ENCODE results near the gene LMAN2L. TPM values are rescaled to one million over a fixed set of nuclear protein-coding genes. Genes with fewer than 3 reads are reported as not detected.

Gene LMAN2L
- polyA plus RNA-seq, 1 experiment = 35.1 TPM

GRCh38 chr2:96665083-96665569, 74.7 kb downstream of the LMAN2L start:
- TF ChIP-seq CTCF (IDR thresholded peaks at IDR 0.05; ENCODE audit: low read depth, low read length) = no peak
- Histone ChIP-seq H3K9me3 (ENCODE audit: control insufficient read depth, insufficient read depth, low read length) (no peaks in the 10 kb centered on the region), H3K27me3 (ENCODE audit: control insufficient read depth, insufficient read depth, low read length) (no peaks in the 10 kb centered on the region), H3K27ac (ENCODE audit: low read depth, low read length) (peak overlapping the region; percentile 93), H3K4me3 (ENCODE audit: low read depth, low read length) (no peak overlapping the region)
- DNase-seq (ENCODE audit: low read depth, low spot score) = peak; percentile 95
- ChIA-PET CTCF (interaction anchor here (0.6 to 1.4 kb wide), 6 partner anchors 30 to 447 kb away, joined by 3 to 5 read pairs (median 4); no protein-coding TSS in a partner anchor), POLR2A (interaction anchor here (0.6 to 2.2 kb wide), 5 partner anchors 13 to 403 kb away, joined by 3 to 21 read pairs (median 5); partner anchors contain the start of genes CNNM4 and KANSL3)

GRCh38 chr2:96664366-96664925, 75.4 kb downstream of the LMAN2L start:
- POLR2A ChIA-PET = interaction anchor here (0.6 to 2.2 kb wide), 3 partner anchors 27 to 403 kb away, joined by 5 to 21 read pairs (median 6); partner anchors contain the start of genes CNNM4 and KANSL3

GRCh38 chr2:96663829-96664228, 76.0 kb downstream of the LMAN2L start:
- ChIA-PET CTCF (interaction anchor here (1.4 kb wide), 1 partner anchor 110 kb away, joined by 5 read pairs; no protein-coding TSS in a partner anchor), POLR2A (interaction anchor here (2.2 kb wide), 1 partner anchor 26 kb away, joined by 21 read pairs; the partner anchor contains the start of gene KANSL3)

More at GRCh38 chr2:96664366-96664925, 75.4 kb downstream of the LMAN2L start:
- no peaks in the 10 kb centered on the region for H3K9me3 ChIP-seq (ENCODE audit: control insufficient read depth, insufficient read depth, low read length)
- CTCF ChIA-PET = interaction anchor here (1.0 to 1.4 kb wide), 2 partner anchors 111 to 447 kb away, joined by 3 to 5 read pairs; no protein-coding TSS in a partner anchor
- H3K27ac ChIP-seq (ENCODE audit: low read depth, low read length) = peak overlapping the region; percentile 93
- no peak overlapping the region for H3K4me3 ChIP-seq (ENCODE audit: low read depth, low read length)
- no peaks in the 10 kb centered on the region for H3K27me3 ChIP-seq (ENCODE audit: control insufficient read depth, insufficient read depth, low read length)
- no peak for TF ChIP-seq CTCF (IDR thresholded peaks at IDR 0.05; ENCODE audit: low read depth, low read length)
- no peak for DNase-seq (ENCODE audit: low read depth, low spot score)

GRCh38 chr2:96663177-96663576, 76.7 kb downstream of the LMAN2L start:
- Histone ChIP-seq H3K27ac (ENCODE audit: low read depth, low read length) (no peak overlapping the region), H3K9me3 (ENCODE audit: control insufficient read depth, insufficient read depth, low read length) (no peaks in the 10 kb centered on the region), H3K4me3 (ENCODE audit: low read depth, low read length) (no peak overlapping the region), H3K27me3 (ENCODE audit: control insufficient read depth, insufficient read depth, low read length) (no peaks in the 10 kb centered on the region)
- POLR2A ChIA-PET = no interaction called here
- DNase-seq (ENCODE audit: low read depth, low spot score) = no peak
- CTCF ChIA-PET = no interaction called here
- TF ChIP-seq CTCF (IDR thresholded peaks at IDR 0.05; ENCODE audit: low read depth, low read length) = no peak

More at GRCh38 chr2:96663829-96664228, 76.0 kb downstream of the LMAN2L start:
- Histone ChIP-seq H3K9me3 (ENCODE audit: control insufficient read depth, insufficient read depth, low read length) (no peaks in the 10 kb centered on the region), H3K27ac (ENCODE audit: low read depth, low read length) (no peak overlapping the region), H3K4me3 (ENCODE audit: low read depth, low read length) (no peak overlapping the region), H3K27me3 (ENCODE audit: control insufficient read depth, insufficient read depth, low read length) (no peaks in the 10 kb centered on the region)
- no peak for DNase-seq (ENCODE audit: low read depth, low spot score)
- no peak for TF ChIP-seq CTCF (IDR thresholded peaks at IDR 0.05; ENCODE audit: low read depth, low read length)

GRCh38 chr2:96662360-96662759, 77.5 kb downstream of the LMAN2L start:
- H3K9me3 ChIP-seq (ENCODE audit: control insufficient read depth, insufficient read depth, low read length) = no peaks in the 10 kb centered on the region
- no peak overlapping the region for H3K4me3 ChIP-seq (ENCODE audit: low read depth, low read length)
- CTCF ChIA-PET = no interaction called here
- no peak overlapping the region for H3K27ac ChIP-seq (ENCODE audit: low read depth, low read length)
- DNase-seq (ENCODE audit: low read depth, low spot score) = no peak
- no peak for TF ChIP-seq CTCF (IDR thresholded peaks at IDR 0.05; ENCODE audit: low read depth, low read length)
- POLR2A ChIA-PET = no interaction called here
- H3K27me3 ChIP-seq (ENCODE audit: control insufficient read depth, insufficient read depth, low read length) = no peaks in the 10 kb centered on the region
